ENCODE results near the gene MMADHC. TPM values are rescaled to one million over a fixed set of nuclear protein-coding genes. Genes with fewer than 3 reads are reported as not detected.

Gene MMADHC
- total and polyA plus RNA-seq, 9 of the 15 experiments (the other 6 are each of a cell fraction or from before 2014, with no cell fraction given), result 187 to 850 (median 271) TPM

DNA sequence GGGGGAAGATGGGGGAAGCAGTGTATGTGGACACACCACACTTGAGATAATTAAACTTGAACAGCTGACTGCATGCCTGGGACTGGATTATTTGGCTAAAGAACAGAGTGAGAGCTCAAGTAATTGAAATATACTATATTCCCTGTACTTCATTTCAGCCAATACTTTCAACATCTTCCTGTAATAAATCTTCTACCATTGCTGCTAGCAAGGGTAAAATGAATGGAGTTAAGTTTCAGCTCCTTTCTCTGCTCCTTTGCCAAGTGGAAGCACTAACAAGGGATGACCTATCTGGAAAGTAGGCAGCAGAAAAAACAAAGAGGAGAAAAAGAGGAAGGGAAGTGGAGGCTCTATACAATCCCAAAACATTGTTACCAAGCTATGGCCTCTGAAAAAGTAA is 50.9 kb downstream of the MMADHC start (continued):
- TF ChIP-seq EWSR1 (IDR thresholded peaks at IDR 0.05; ENCODE audit: borderline replicate concordance, low read depth, partially characterized antibody) (no peak), L3MBTL2 (IDR thresholded peaks at IDR 0.05) (no peak), E2F3 (CRISPR knock-in tag; IDR thresholded peaks at IDR 0.05) (no peak)

DNA sequence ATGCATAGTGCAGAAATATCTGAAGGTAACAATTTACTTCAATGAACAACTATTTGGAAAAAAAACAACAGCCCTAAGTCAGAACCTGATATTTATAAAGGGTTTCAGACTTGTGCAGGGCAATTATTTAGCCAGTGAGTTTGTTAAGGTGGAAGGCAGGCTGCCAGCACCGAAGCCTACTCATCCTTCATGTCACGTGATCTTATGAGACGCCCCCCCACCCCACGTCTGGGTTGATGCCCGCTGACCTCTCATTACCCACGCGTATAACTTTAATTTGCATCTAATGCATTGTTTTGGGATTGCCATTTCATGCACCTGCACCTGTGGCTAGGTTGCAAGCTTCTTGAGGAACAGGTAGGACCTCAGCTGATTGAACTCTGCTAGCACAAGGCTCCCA is 52.9 kb downstream of the MMADHC start:
- DNase-seq (ENCODE audit: extremely low read depth in 1 of 4, low spot score in 3 of 4) (no peak), ATAC-seq (no peak), FAIRE-seq (no peak)
- H3K4me2 ChIP-seq (ENCODE audit: insufficient read depth, low read length), result no peak overlapping the region
- CTCF ChIA-PET (ENCODE audit: low intra/inter-chr PET ratio), result no interaction called here
- WGBS (ENCODE audit: insufficient coverage, low coverage, missing lambda C conversion rate), result 5% methylated on average over 7 of the region's 7 CpGs
- H2AFZ ChIP-seq (ENCODE audit: low read depth, low read length), result no peak overlapping the region
- H4K20me1 ChIP-seq (replicated peaks; ENCODE audit: control insufficient read depth, insufficient read depth, low read length), result no peaks in the 10 kb centered on the region
- H3K9ac ChIP-seq (ENCODE audit: insufficient read depth in 1 of 2, low read depth in 2 of 2, low read length in 2 of 2), result no peak overlapping the region
- no TSS peak for BruUV-seq (replicated peaks)
- intact Hi-C loops (cut with micrococcal nuclease), result no loop called here
- no peak overlapping the region for H3K27ac ChIP-seq (ENCODE audit: extremely low read depth, low read depth, low read length)
- no peaks in the 10 kb centered on the region; a peak in 1 of 5 replicates for H3K27me3 ChIP-seq (ENCODE audit: control insufficient read depth in 2 of 2, insufficient read depth in 2 of 2, low read length in 2 of 2)
- POLR2A ChIA-PET, result no interaction called here
- TF ChIP-seq, protein P1, sequence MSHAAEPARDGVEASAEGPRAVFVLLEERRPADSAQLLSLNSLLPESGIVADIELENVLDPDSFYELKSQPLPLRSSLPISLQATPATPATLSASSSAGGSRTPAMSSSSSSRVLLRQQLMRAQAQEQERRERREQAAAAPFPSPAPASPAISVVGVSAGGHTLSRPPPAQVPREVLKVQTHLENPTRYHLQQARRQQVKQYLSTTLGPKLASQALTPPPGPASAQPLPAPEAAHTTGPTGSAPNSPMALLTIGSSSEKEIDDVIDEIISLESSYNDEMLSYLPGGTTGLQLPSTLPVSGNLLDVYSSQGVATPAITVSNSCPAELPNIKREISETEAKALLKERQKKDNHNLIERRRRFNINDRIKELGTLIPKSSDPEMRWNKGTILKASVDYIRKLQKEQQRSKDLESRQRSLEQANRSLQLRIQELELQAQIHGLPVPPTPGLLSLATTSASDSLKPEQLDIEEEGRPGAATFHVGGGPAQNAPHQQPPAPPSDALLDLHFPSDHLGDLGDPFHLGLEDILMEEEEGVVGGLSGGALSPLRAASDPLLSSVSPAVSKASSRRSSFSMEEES (CRISPR knock-in tag; IDR thresholded peaks at IDR 0.05), result peak; percentile 84
- TF ChIP-seq RAD51 (IDR thresholded peaks at IDR 0.05; ENCODE audit: borderline replicate concordance, low read depth), result peak; percentile 63; the same call in 1 of the 2 replicates
- TF ChIP-seq, protein P2, sequence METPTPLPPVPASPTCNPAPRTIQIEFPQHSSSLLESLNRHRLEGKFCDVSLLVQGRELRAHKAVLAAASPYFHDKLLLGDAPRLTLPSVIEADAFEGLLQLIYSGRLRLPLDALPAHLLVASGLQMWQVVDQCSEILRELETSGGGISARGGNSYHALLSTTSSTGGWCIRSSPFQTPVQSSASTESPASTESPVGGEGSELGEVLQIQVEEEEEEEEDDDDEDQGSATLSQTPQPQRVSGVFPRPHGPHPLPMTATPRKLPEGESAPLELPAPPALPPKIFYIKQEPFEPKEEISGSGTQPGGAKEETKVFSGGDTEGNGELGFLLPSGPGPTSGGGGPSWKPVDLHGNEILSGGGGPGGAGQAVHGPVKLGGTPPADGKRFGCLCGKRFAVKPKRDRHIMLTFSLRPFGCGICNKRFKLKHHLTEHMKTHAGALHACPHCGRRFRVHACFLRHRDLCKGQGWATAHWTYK (CRISPR knock-in tag; IDR thresholded peaks at IDR 0.05), result no peak
- in situ Hi-C loops (cut with MboI), result no loop called here
- no peaks in the 10 kb centered on the region for H3K79me2 ChIP-seq (ENCODE audit: control insufficient read depth, insufficient read depth, low read length)
- no peak overlapping the region for H3K4me3 ChIP-seq
- H3K4me1 ChIP-seq (replicated peaks in 1 of 2; ENCODE audit: control insufficient read depth in 2 of 2, insufficient read depth in 2 of 2, low read length in 2 of 2), result no peaks in the 10 kb centered on the region
- H3K36me3 ChIP-seq (ENCODE audit: control insufficient read depth, insufficient read depth, low read length), result no peaks in the 10 kb centered on the region
- H3K9me1 ChIP-seq (ENCODE audit: control insufficient read depth, insufficient read depth, low read length), result no peaks in the 10 kb centered on the region
- H3K9me3 ChIP-seq (replicated peaks; ENCODE audit: control insufficient read depth, insufficient read depth, low read depth, low read length), result no peaks in the 10 kb centered on the region

All from K562 (cell line).